ENCODE measurements around the gene SLC25A29. TPM values are rescaled to one million over a fixed set of nuclear protein-coding genes. Genes with fewer than 3 reads are reported as not detected.

Gene SLC25A29, protein sequence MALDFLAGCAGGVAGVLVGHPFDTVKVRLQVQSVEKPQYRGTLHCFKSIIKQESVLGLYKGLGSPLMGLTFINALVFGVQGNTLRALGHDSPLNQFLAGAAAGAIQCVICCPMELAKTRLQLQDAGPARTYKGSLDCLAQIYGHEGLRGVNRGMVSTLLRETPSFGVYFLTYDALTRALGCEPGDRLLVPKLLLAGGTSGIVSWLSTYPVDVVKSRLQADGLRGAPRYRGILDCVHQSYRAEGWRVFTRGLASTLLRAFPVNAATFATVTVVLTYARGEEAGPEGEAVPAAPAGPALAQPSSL
- 27.7 and 29.3 TPM in 2 replicates for total RNA-seq

DNA sequence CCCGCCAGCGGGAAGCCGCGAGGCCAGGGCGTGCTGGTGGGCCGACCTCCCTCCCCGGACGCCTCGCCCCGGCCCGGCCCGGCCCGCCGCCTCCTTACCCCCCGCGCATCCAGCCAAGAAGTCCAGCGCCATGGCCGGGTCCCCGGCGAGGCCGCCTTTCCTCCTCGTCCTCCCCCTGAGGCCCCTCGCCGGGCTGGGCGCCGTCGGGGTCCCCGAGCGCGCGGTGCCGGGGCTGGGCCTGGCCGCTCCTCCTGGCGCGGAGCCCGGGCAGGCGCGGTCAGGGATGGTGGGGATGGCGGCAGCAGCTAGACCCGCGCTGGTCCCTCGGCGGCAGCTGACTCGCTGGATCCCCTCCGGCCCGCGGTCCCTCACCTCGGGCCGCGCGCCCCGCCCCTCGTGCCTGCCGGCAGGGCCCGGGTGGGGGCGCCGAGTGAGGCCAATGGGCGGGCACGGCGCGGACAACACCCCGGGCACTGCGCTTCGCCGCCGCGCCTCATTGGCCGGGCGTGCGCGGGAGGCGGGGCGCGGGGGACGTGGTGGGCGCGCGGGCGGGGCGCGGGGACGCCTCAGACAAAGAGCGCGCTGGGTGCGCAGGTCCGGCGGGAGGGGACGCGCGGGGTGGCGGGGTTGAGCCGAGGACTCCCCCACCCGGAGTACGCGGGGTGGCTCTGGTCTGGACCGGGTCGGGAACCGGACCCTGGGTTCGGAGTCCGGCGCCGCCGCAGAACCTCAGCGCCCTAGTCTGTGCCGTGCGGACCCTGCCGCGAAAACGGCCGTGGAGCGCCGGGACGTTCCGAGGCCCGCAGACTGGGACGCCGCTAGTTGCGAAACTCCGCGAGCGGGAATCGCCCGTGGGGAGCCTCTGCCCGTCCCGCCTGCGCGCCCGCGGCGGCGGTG, at the start of gene SLC25A29:
TSS of gene SLC25A29 (minus strand) at position 344 of the 897 bp plus-strand sequence. CDS start at position 132, 212 bp downstream.
- intact Hi-C loops (cut with micrococcal nuclease) = loop anchor here (1.0 kb wide), 1 partner anchor 68 kb away; no protein-coding TSS in a partner anchor

DNA sequence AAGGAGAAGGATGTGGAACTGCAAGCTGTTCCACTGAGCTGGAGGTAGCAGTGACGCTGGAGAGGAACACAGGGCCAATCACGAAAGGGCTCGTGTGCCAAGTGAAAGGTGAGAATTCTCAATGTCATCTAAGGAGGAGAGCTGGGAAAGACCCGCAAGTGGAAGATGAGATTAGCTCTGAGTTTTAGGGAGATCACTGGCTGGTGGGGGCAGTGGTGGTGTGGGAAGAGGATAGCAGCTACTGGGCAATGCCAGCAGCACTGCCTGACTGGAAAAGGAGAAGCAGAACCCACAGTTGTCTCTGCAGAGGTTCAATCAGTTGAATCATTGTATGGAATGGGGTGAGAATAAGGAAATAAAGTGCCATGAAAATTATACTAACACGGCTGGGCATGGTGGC, 44.7 kb upstream of the SLC25A29 start:
- intact Hi-C loops (cut with micrococcal nuclease) = no loop called here

DNA sequence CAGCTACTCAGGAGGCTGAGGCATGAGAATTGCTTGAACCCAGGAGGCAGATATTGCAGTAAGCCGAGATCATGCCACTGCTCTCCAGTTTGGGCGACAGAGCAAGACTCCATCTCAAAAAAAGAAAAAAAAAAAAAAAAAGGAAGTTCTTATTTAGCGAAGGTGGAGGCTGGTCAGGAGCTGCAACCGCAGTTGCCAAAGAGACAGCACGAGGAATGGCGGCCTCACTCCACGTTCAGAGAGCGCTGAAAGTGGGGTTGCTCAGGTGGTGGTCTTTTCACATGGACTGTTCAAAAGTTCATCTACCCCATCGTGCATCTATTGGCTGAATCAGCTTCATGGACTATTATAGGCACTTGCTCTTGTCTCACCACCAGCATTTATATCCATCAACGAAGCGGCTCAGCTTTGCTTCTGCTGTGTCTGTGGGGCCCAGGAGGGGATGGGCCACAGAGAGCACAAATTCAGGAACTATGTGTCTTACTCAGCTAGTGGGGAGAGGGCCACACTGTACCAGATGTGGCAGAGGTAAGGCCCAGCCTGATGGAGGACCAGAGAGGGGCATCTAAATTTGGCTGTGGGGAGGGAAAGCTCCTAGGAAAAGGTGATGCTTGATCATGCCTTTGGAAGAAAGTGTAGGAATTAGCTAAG, 44.2 kb upstream of the SLC25A29 start:
- intact Hi-C loops (cut with micrococcal nuclease) = no loop called here

- intact Hi-C loops (cut with micrococcal nuclease) = no loop called here
Measured at GRCh38 chr14:100348784-100349685, 42.8 kb upstream of the SLC25A29 start.

DNA sequence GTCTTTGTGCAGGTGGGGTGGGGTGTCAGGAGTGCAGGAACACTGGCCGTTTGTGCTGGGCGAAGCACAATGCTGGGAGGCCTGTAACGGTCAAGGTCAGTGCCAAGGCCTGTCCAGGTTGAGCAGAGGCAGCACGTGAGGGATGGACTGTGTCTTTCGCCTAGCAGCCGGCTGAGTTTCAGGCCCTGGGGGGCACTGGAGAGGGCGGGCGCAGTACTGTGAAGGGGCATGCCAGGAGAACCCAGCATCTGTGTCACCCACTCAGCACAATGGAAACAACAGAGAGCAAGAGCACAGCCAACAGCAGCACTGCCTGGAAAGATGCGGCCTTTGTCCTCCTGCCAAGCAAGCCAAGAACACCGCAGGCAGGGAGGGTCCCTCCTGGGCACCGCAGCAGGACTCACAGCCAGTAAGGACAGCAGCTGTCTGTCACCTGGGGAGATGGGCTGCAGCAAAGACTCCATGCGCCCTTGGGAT, 42.0 kb upstream of the SLC25A29 start:
- intact Hi-C loops (cut with micrococcal nuclease) = no loop called here

GRCh38 chr14:100346306-100347091, 40.3 kb upstream of the SLC25A29 start:
- intact Hi-C loops (cut with micrococcal nuclease) = no loop called here

- intact Hi-C loops (cut with micrococcal nuclease) = no loop called here
Measured at GRCh38 chr14:100345711-100346110, 39.5 kb upstream of the SLC25A29 start.

DNA sequence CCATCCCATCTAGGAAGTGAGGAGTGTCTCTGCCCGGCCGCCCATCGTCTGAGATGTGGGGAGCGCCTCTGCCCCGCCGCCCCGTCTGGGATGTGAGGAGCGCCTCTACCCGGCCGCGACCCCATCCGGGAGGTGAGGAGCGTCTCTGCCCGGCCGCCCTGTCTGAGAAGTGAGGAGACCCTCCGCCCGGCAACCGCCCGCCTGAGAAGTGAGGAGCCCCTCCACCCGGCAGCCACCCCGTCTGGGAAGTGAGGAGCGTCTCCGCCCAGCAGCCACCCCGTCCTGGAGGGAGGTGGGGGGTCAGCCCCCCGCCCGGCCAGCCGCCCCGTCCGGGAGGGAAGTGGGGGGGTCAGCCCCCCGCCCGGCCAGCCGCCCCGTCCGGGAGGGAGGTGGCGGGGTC, 38.4 kb upstream of the SLC25A29 start:
- intact Hi-C loops (cut with micrococcal nuclease) = loop anchor here (5.0 kb wide), 1 partner anchor 33 kb away; the partner anchor contains the start of gene WDR25

- intact Hi-C loops (cut with micrococcal nuclease) = loop anchor here (5.0 kb wide), 1 partner anchor 34 kb away; the partner anchor contains the start of gene WDR25
Measured at GRCh38 chr14:100342826-100343225, 36.6 kb upstream of the SLC25A29 start.

- intact Hi-C loops (cut with micrococcal nuclease) = loop anchor here (5.0 kb wide), 1 partner anchor 35 kb away; the partner anchor contains the start of gene WDR25
Measured at GRCh38 chr14:100342195-100342594, 36.0 kb upstream of the SLC25A29 start.

DNA sequence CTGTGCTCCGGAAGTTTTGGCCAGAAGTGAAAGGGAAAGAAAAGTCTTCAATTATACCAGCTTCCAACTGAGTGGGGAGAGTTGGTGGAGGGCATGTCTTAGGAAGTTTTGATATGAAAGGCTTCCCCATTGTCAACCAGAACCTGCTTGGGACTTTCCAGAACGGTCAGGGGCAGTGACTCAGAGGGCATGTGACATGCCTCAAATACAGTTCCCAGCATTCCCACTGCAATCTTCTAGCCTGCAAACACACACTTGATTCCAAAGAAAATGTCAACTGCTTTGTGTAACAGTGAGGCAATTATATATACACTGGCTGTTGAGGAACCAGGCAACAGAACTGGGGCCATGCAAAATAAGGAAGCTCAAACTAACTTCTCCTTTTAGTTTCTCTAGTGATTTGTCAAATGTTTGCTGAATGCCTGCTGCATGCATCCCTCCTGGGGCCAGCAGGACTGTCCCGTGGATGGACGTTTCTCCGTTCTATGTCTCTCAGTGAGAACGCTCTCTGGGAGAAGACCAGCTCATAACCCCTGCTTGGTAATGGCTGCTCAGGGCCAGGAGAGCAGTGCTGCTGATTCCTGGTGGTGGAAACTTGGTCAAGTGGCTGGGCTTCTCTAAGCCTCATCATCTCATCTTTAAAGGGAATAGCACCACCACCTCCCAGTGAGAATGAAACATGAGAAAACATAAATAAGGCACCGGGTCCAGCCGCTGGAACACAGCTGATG, 35.2 kb upstream of the SLC25A29 start:
- intact Hi-C loops (cut with micrococcal nuclease) = loop anchor here (5.0 kb wide), 1 partner anchor 36 kb away; the partner anchor contains the start of gene WDR25

DNA sequence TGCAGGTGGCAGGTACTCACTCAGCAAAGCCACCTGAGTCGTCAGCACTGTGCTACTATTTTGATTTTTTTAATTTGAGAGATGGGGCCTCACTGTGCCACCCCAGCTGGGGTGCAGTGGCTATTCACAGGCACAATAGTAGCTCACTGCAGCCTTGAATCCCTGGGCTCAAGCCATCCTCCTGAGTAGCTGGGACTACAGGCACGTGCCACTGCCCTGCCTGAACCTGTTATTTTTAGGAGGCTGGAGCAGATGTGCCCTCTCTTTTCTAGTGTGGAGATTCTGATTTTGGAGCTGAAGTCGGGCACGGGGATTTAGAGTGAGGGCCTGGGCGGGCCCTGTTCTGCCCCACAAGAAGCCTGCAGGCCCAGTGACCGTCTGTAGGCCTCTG, 34.2 kb upstream of the SLC25A29 start:
- intact Hi-C loops (cut with micrococcal nuclease) = loop anchor here (5.0 kb wide), 1 partner anchor 37 kb away; the partner anchor contains the start of gene WDR25

GRCh38 chr14:100339766-100340422, 33.6 kb upstream of the SLC25A29 start:
- intact Hi-C loops (cut with micrococcal nuclease) = loop anchor here (5.0 kb wide), 1 partner anchor 37 kb away; the partner anchor contains the start of gene WDR25

GRCh38 chr14:100336618-100337530, 30.6 kb upstream of the SLC25A29 start:
- intact Hi-C loops (cut with micrococcal nuclease) = no loop called here

GRCh38 chr14:100334904-100335303, 28.7 kb upstream of the SLC25A29 start:
- intact Hi-C loops (cut with micrococcal nuclease) = no loop called here

DNA sequence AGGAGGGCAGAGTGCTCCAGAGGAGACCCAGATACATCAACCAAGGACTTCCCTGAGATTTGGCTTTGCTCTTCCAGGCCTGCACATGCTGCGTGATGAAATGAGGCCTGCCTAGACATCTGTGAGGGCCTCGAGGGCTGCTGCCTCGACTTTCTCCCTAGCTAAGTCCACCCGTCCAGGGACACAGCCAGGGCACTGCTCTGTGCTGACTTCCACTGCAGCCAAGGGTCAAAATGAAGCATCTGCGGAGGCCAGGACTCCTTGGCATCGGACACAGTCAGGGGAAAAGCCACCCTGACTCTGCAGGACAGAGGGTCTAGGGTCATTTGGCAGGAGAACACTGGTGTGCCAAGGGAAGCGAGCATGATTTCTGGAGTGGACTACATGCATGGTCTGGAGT, 27.6 kb upstream of the SLC25A29 start:
- intact Hi-C loops (cut with micrococcal nuclease) = no loop called here

DNA sequence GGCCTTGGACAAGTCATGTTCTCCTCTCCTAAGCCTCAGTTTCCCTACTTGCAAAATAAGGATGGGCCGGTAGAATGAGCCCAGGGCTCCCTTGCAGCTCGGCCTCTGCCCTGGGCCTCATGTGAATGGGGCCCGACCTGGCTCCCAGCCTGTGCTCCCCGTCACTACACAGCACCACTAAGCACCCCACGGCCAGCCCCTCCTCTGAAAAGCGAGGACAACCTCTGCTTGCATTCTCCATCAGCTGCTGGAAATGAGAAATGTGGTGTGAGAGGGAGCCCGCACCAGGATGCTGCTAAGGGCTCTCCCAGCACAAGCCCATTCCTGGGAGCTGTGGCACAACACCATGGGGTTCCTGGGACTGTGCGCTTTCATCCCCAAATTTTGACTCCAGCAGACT, 27.1 kb upstream of the SLC25A29 start:
- intact Hi-C loops (cut with micrococcal nuclease) = no loop called here

All from T-helper 2 cell treated with Interferon-gamma antibody and Interleukin-4, amounts not matched to agents 100 ng/mL and 5 ng/mL, for 36 hours (primary cell).